Iris pigment epithelial cell (primary cell): ENCODE measurements around the gene ZNF236.
A peak's percentile ranks its signal among the peaks of the same experiment; 100 is the strongest.
"Not testable (repeated sequence)": the region's sequence is repeated elsewhere in the genome, so short reads cannot be mapped to it uniquely, and the experiment has no call there.

Source experiments
- DNase-seq: peaks from one replicate; pipeline ENCODE4 v3.0.0-alpha.2; 2011; ENCODE audit warnings: low read depth

Gene ZNF236

DNA sequence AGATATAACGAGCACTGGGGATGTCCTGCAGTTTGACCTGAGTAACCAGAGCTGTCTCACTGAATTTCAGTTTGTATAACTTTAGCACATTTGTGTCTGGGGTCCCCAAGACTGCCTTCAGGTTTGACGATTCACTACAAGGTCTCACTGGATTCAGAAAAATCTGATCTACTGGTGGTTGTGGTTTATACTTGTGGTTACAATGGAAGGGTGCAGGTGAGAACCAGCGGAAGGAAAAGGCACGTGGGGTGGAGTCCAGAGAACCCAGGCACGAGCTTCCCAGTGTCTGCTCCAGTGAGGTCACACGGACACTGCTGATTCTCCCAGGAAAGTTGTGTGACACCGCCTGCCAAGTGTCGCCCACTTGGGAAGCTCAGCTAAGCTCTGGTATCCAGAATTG, 126.0 kb downstream of the ZNF236 start:
- DNase-seq: no peak

DNA sequence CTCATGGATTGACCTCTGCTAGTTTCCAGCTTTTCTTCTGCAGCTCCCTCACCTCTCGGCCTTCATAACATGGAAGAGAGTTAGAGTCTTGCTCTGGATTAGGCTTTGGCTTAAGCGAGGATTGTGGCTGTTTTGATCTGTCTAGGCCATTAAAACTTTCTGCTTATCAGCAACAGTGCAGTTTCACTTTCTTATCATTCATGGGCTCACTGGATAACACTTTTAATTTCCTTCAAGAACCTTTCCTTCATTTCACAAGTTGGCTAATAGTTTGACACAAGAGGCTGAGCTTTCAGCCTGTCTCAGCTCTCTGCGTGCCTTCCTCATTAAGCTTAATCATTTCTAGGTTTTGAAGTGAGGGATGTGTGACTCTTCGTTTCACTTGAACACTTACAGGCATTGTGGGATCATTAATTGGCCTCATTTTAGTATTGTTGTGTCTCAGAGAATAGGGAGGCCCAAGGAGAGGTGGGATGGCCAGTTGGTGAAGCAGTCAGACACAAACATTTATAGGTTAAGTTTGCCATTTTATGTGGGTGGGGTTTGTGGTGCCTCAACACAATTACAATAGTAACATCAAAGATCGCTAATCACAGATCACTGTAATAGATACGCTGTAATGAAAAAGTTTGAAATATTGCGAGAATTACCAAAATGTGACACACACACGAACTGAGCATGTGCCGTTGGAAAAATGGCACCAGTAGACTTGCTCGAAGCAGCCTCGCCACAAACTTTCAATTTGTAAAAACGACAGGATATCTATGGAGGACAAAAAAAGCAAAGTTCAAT, 129.3 kb downstream of the ZNF236 start:
- no peak for DNase-seq

DNA sequence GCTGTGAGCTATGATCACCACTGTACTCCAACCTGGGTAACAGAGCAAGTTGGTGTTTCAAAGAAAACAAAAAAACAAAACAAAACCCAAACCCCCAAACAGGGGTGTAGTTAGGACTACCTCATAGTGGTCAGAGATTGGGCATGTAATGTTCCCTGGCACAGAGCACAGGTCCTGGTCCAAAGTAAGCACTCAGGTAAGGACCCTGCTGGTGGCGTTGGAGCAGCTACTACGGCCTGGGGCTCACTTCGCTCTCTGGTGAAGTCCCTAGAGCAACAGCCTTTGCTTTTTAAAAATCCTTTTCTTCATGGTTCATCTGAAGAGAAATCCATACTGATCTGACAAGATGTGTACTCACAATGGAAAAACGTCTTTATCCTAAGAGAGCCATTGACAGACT, 130.4 kb downstream of the ZNF236 start:
- no peak for DNase-seq

DNA sequence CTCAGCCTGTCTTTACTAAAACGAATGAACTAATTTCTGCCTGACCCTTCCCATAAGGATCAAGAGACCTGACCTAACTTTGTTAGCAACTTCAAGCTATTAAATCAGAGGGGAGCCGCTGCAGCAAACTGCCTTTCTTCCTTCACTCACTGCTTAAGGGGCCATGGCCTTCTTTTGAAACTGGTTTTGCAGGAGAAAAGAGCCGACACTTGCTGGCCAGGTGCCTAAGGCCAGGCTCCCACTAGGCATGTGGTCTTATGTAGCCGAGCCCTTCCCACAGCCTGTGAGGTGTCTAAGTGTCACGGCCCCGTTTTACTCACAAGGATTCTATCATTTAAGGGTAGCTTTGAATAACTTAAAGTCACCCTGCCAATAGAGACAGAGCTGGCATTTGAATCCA, 130.8 kb downstream of the ZNF236 start:
- no peak for DNase-seq

DNA sequence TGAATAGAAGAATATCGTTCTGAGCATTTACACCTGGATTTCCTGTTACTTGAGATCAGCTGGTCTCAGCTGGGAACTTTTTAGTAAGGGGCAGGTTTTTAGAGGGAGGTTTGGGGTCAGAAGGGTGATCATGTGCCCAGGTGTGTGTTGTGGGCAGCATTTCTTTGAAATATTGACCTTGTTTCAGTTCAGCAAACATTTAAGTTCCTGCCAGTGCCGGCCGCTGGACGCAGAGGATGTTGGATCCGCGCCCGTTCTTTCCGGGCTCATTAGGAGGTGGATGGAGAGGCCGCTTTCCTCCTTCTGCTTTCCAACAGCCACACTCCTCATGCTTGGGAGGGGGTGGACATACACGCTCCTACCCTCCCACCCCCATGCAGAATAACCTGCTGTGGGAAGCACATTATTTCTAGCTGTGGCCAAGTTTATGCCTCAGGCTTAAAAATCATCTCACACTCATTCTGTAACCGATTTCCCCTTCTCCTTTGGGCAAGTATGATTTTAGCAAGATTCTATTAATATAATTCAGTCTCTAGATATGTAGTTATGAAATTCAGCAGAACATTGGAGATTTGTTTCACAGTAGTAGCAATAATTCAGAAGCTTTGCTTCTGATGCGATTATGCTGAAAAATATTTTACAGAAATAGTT, 131.4 kb downstream of the ZNF236 start:
- peak; percentile 33 for DNase-seq

DNA sequence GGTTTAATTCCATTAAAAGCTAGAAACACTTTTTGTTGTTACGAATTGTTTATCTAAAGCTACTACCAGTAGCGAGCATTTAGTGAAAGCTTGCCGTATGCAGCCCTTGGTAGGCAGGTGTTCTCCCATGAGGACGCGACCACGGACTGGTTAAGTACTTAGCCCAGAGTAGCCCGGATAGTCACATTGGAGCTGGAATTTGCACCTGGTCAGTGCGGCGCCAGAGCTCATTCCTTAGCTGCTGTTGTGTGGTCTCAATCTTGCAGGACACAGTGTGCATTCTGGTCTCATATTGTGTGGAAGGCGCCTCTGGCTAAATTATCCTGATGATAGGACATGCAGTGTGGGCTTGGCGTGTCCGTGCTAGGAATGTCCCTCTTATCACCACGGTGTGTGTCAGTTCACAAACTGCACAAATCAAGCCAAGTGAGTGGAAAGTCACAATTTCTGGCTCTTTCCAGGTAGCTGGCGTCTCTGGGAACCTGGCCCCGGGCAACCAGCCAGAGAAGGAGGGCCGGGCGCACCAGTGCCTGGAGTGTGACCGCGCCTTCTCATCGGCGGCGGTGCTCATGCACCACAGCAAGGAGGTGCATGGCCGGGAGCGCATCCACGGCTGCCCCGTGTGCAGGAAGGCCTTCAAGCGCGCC, 133.3 kb downstream of the ZNF236 start:
- no peak for DNase-seq

DNA sequence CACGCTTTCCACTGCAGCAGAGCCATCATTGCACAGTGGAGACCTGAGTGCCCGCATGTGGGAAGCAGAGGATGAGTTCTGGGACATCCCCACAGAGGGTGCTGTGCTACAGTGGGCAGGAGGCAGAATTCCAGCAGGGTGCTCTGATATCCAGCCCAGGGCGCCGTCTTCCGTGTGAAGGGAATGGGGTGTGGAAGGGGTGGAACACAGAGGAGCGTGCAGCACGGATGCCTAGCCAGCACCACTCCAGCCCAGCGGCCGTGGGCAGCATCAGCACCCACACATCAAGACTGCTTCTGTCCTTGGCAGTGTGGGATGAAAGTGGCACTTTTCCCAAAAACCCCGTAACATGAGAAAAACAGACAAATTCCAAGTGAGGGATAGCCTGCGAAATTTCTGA, 134.3 kb downstream of the ZNF236 start:
- no peak for DNase-seq

DNA sequence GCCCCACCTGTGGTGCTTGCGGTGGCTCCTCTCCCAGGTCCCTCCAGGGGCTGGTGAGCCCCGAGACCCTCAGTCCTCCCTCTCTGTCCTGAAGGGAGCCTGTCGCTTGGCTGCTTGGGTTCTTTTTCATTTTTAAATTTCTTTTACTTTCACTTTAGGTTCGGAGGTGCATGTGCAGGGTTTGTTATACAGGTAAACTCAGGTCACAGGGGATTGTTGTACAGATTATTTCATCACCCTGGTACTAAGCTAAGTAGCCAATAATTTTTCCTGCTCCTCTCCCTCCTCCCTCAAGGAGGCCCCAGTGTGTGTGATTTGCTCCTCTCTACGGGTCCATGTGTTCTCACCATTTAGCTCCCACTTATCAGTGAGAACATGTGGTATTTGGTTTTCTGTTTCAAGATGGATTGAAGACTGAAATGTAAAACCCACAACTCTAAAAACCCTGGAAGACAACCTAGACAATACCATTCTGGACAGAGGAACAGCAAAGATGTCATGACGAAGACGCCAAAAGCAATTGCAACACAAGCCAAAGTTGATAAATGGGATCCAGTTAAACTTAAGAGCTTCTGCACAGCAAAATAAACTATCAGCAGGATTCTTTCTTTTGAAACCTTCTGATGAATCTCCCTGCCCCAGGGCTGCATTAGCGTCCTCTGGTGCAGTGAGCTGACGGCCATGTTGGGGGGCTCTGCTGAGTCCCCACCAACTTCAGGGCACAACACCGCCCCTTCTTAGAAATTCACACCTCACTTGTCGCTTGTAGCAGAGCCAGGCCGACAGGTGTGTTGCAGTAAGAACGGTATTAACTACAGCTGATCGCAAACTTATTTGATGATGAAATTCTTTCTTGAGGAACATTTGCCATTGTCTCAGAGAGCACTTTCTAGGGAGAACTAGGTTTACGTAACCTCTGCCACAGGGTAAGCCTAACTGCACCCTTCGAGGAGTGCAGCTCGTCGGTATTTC, 135.3 kb downstream of the ZNF236 start:
- no peak for DNase-seq

DNA sequence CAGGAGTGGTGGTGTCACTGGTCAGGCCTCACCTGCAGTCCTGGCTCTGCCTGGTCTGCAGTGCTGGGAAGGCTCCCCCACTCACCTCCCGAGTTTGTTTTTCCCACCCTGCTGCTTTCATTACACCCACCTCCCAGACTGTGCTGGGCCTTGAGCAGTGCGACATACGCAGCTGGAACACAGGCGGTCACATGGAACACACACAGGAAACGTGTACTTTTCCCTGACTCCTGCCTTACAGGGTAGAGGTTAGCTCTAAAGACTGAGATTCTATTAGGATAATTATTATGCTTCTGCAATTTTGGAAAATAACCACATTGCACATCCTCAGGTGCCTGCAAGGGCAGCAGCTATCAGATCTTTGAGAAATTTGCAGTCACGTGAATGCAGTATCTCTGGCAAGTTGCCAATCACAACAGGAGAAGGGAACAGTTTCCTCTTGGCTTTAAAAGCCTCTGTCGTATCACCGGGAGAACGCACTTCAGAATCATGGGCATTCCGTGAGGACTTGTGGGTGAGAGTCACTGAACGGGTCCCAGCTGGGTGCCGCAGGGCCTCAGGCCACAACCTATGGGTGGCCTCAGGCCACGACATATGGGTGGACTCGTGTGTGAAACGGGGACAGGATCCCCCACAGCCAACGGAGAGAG, 136.5 kb downstream of the ZNF236 start:
- DNase-seq: peak; percentile 26

DNA sequence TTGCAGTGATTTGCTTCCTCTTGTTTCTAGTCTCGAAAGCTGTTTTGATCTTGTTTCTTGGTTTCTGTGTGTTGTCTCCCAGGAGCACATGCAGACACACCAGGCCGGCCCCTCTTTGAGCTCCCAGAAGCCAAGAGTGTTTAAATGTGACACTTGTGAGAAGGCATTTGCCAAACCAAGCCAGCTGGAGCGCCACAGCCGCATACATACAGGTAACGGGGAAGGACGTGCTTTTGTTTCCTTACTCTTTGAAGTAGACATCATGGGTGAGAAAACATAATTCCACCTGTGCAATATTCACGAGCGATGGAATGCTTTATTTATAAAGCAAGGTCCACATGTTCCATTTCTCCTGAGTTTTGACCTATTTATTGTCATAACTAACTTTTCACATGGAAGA, 137.2 kb downstream of the ZNF236 start:
- no peak for DNase-seq

DNA sequence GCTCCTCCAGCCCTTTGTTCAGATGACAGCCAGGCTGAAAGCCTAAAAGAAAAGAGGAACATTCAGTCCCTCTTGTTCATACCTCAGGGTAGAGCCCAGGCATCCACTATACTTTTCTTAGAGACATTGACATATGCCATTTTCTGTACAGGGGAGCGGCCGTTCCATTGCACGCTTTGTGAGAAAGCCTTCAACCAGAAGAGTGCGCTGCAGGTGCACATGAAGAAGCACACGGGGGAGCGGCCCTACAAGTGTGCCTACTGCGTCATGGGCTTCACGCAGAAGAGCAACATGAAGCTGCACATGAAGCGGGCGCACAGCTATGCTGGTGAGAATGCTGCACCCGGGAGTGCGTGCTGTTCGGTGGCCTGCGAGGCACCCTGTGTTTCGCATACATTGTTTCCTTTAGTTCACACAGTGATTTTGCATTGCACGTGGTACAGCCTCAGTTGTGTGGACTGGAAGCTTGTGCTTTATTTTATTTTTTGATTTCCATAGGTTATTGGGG, 138.2 kb downstream of the ZNF236 start:
- DNase-seq: no peak

DNA sequence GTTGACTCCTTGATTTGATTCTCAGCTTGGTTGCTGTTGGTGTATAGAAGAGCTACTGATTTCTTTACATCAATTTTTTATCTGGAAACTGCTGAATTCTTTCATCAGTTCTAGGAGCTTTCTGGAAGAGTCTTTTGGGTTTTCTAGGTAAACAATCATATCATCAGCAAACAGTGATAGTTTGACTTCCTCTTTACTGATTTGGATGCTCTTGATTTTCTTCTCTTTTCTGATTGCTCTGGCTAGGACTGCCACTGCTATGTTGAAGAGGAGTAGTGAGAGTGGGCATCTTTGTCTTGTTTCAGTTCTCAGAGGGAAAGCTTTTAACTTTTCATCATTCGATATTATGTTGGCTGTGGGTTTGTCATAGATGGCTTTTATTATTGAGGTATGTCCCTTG, 140.5 kb downstream of the ZNF236 start:
- no peak for DNase-seq

DNA sequence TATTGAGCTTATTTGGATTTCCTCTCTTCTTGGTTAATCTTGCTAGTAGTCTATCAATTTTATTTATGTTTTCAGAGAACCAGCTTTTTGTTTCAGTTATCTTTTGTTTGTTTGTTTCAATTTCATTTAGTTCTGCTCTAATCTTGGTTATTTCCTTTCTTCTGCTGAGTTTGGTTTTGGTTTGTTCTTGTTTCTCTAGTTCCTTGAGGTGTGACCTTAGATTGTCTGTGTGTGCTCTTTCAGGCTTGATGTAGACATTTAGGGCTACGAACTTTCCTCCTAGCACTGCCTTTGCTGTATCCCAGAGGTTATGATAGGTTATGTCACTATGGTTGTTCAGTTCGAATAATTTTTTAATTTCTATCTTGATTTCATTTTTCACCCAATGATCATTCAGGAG, 141.6 kb downstream of the ZNF236 start:
- DNase-seq: no peak

DNA sequence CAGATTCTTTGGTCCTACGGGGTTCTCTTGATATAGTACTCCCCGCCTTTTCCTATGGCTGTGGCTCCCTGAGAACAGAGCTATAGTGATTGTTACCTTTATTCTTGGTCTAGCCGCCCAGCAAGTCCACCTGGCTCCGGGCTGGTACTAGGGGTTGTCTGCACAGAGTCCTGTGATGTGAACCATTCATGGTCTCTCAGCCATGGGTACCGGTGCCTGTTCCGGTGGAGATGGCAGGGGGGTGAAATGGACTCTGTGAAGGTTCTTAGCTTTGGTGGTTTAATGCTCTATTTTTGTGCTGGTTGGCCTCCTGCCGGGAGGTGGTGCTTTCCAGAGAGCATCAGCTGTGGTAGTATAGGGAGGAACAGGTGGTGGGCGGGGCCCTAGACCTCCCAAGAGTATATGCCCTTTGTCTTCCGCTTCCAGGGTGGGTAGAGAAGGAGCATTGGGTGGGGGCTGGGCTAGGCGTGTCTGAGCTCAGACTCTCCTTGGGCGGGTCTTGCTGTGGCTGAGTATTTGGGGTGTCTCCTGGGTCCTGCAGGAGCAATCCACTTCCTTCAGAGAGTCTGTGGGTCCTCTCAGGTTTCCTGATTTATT, 143.3 kb downstream of the ZNF236 start:
- not testable (repeated sequence) for DNase-seq

DNA sequence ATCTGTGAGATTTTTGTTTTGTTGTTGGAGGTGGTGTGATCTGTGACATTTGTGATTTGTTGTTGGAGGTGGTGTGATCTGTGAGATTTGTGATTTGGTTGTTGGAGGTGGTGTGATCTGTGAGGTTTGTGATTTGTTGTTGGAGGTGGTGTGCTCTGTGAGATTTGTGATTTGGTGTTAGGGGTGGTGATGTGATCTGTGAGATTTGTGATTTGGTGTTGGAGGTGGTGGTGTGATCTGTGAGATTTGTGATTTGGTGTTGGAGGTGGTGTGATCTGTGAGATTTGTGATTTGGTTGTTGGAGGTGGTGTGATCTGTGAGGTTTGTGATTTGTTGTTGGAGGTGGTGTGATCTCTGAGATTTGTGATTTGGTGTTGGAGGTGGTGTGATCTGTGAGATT, 144.9 kb downstream of the ZNF236 start:
- not testable (repeated sequence) for DNase-seq

DNA sequence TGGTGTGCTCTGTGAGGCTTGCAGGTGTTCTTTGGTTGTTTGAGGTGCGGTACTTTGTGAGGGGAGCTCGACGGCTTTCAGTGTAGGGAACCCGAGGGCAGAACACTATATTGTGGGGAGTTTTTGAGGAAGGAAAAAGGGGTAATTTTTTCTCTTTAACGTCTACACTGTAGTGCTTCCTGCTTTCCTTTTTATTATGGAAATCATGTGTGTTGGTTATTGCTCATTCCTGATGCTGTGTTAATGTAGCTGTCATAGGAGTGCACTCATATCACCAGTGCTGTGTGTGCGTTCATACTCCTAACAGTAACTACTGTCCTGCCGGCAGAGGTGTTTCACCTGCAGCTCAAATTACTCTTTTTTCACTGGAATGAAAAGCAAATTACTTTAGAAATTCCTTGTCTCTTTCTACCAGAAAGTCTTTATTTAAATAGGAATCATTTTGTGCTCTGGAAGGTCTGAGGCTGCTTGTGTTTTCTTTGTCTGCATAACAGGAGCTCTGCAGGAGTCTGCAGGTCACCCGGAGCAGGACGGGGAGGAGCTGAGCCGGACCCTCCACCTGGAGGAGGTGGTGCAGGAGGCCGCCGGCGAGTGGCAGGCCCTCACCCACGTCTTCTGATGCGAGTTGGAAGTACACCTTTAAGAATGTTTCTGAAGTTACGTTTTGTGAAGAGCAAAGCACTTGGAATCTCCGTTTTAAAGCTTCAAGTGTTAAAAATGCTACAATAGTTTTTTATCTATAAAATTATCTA, 145.5 kb downstream of the ZNF236 start:
- no peak for DNase-seq

DNA sequence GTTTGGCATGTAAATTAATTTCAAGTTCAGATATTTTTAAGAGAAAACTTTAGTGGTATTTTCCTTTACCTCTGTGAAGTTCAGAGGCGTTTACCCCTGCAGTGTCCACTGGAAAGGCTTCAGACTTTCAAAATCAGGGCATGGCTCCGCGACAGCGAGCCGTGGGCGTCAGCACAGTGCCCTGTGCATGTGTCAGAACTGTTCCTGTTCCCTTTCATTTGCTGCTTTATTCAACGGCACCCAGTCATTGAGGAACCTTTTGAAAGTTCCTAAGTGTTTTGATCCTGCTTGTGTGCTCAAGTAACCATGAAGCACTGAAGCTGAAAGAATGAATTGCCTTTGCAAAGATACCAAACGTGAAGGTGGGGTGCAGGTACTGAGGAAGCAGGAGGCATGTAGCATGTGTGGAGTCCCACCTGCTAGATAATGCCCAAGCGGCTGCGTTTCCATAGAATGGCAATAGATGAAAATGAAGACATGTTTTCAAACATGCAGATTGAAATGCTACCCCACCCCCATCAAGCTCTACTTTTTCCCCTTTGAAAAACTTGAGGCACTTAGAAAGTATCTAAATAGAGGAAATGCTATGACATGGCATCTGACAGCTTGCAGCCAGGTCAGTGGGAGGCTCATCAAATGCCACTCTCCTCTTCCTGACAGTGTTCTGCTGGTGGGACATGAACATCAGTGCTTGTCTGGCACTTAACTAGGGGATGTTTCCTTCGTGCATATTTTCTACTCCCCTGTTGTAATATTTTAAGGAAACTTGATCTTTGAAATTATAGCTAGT, 148.6 kb downstream of the ZNF236 start:
- DNase-seq: no peak

DNA sequence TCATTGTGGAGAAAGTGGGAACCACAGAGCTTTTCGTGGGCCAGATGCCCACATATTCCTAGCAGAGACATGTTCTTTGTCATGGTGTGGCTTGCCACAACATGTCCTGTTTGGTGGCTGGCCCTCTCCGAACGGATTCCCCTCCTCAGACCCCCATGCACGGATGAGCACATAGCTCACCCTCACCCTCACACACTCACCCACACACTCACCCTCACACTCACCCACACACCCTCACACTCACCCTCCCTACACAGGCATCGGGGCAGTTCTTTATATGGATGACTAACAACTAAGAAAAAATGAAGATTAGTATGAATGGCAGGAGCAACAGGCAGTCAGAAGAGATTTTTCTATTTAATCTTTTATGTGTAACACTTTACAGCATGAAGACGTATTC, 149.9 kb downstream of the ZNF236 start:
- no peak for DNase-seq

DNA sequence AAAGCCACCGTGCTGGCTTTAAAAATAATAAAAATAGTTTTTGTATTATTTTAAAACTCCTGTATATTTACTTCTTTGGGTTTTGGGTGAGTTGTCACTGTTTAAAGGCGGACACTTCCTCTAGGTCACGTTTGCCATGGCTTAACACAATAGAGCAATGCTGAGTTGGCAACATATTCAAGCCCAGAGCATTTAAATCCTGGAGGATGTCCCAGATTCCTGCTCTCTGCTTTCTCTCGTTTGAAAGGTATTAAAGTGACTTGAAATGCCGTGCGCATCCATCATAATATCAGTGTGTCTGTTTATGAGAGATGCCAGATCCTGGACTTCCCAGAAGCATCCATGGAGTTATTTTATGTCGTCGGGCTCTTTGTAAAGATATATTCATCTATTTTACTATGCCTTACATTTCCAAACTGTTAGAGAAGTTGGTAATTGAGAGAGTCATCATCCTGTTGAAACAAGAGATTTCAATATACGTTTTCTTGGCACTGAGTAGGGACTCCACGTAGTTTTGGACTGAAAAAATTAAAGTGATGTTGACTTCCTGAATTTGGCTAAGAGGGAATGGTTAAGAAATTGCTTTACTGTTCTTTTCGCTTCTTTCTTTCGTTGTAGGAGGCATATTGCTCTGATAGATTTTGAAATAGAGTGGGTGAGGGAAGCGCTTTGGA, 150.6 kb downstream of the ZNF236 start:
- no peak for DNase-seq
